Activated naive CD4-positive, alpha-beta T cell treated with anti-CD3 and anti-CD28 coated beads for 36 hours (primary cell): ENCODE measurements around the gene LBH. TPM values are rescaled to one million over a fixed set of nuclear protein-coding genes. Genes with fewer than 3 reads are reported as not detected.

Experiments used
- CTCF ChIA-PET: fragments of 350-600 bp; sonication (Branson Sonifier 250); formaldehyde crosslinking; loops from one replicate; lab custom pipeline; 2021; ENCODE audit warnings: antibody characterized with exemption; lab: Charles Lee
- DNase-seq: peaks from one replicate; pipeline ENCODE4 v3.0.0-alpha.2; 2020
- H3K27ac Mint-ChIP-seq: one replicate; pipeline ENCODE4 v1.8.0; 2021; ENCODE audit warnings: mild to moderate bottlenecking, mixed read lengths
- H3K27me3 Mint-ChIP-seq: one replicate; pipeline ENCODE4 v1.8.0; 2021; ENCODE audit warnings: low read depth, mixed read lengths
- H3K36me3 Mint-ChIP-seq: one replicate; pipeline ENCODE4 v1.8.0; 2021; ENCODE audit warnings: low read depth, mixed read lengths
- H3K4me1 Mint-ChIP-seq: one replicate; pipeline ENCODE4 v1.8.0; 2021; ENCODE audit warnings: low read depth, mixed read lengths
- H3K4me3 Mint-ChIP-seq: one replicate; pipeline ENCODE4 v1.8.0; 2021; ENCODE audit warnings: mild to moderate bottlenecking, moderate library complexity, mixed read lengths
- H3K9me3 Mint-ChIP-seq: one replicate; pipeline ENCODE4 v1.8.0; 2021; ENCODE audit warnings: mixed read lengths
- intact Hi-C: fragments of 100-400 bp; cut with micrococcal nuclease; formaldehyde crosslinking; loops from one replicate; pipeline ENCODE4 v1.15.1; 2023
- total RNA-seq, 2 experiments: library from RNA; stranded (reverse); gene quantifications; one replicate each; pipeline ENCODE4 v1.2.3, GENCODE V29; 2021

Gene LBH
- total RNA-seq, 2 experiments from 2014 or later: 71.4 to 75.3 TPM

DNA sequence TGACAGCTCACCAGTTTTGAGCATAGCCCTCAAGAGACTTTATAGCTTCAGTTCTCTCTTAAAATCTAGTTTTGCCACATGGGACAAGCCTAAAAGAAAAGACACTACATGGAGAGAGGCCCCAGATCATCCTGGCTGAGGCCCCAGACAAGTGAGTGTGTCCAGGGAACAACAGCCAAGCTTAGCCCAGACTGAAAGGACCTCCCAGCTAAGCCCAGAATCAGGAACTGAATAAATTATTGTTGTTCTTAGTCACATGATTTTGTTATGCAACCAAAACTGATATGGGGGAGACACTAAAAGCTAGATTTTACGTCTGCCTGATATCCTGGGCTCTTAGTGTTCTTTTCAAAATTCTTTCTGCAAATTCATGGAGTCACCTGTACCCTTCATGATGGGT lies 29.3 kb upstream of the LBH start:
- no peak for DNase-seq
- Mint-ChIP-seq H3K4me1 (no peaks in the 10 kb centered on the region), H3K9me3 (no peaks in the 10 kb centered on the region), H3K27me3 (no peaks in the 10 kb centered on the region), H3K36me3 (no peaks in the 10 kb centered on the region), H3K4me3 (no peak overlapping the region), H3K27ac (no peak overlapping the region)
- intact Hi-C loops: no loop called here
- CTCF ChIA-PET: interaction anchor here (0.7 to 1.5 kb wide), 3 partner anchors 12 to 509 kb away, joined by 3 to 7 read pairs (median 6); no protein-coding TSS in a partner anchor

GRCh38 chr2:30203156-30203555 lies 28.2 kb upstream of the LBH start:
- DNase-seq: no peak
- CTCF ChIA-PET: interaction anchor here (1.2 to 2.7 kb wide), 3 partner anchors 39 to 508 kb away, joined by 3 to 20 read pairs (median 14); no protein-coding TSS in a partner anchor
- no peaks in the 10 kb centered on the region for H3K36me3 Mint-ChIP-seq
- intact Hi-C loops: no loop called here
- H3K9me3 Mint-ChIP-seq: no peaks in the 10 kb centered on the region
- no peaks in the 10 kb centered on the region for H3K4me1 Mint-ChIP-seq
- no peaks in the 10 kb centered on the region for H3K27me3 Mint-ChIP-seq
- H3K4me3 Mint-ChIP-seq: no peak overlapping the region
- no peak overlapping the region for H3K27ac Mint-ChIP-seq

DNA sequence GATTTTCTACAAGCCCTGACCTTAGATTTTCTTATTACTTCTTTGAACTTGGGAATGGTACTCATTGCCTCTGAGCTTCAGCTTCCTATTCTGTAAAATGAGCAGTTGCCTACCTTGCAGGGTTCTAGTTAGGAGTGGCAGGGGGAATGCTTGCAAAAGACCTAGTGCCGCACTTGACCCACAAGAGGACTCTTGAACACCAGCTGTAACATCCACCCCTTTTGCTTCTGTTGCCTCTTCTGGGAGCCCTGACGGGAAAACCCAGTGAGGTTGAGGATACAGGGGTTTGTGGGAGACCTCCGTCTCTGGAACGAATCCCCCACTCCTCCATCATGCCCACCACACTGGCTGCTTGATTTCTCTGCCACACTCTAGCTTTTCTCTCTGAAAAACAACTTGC lies 27.1 kb upstream of the LBH start:
- CTCF ChIA-PET: interaction anchor here (0.7 to 2.7 kb wide), 6 partner anchors 25 to 507 kb away, joined by 3 to 20 read pairs (median 4); no protein-coding TSS in a partner anchor
- no peak overlapping the region for H3K27ac Mint-ChIP-seq
- intact Hi-C loops: no loop called here
- no peaks in the 10 kb centered on the region for H3K27me3 Mint-ChIP-seq
- peaks cover 10% of the 10 kb centered on the region for H3K4me1 Mint-ChIP-seq
- no peak for DNase-seq
- H3K4me3 Mint-ChIP-seq: no peak overlapping the region
- H3K36me3 Mint-ChIP-seq: no peaks in the 10 kb centered on the region
- H3K9me3 Mint-ChIP-seq: no peaks in the 10 kb centered on the region

GRCh38 chr2:30205456-30205855 lies 25.9 kb upstream of the LBH start:
- Mint-ChIP-seq H3K9me3 (no peaks in the 10 kb centered on the region), H3K27ac (no peak overlapping the region), H3K36me3 (no peaks in the 10 kb centered on the region), H3K4me3 (no peak overlapping the region), H3K27me3 (no peaks in the 10 kb centered on the region), H3K4me1 (peaks cover 15% of the 10 kb centered on the region)
- no peak for DNase-seq
- intact Hi-C loops: no loop called here
- CTCF ChIA-PET: interaction anchor here (1.6 to 2.7 kb wide), 3 partner anchors 38 to 506 kb away, joined by 5 to 20 read pairs (median 14); no protein-coding TSS in a partner anchor

DNA sequence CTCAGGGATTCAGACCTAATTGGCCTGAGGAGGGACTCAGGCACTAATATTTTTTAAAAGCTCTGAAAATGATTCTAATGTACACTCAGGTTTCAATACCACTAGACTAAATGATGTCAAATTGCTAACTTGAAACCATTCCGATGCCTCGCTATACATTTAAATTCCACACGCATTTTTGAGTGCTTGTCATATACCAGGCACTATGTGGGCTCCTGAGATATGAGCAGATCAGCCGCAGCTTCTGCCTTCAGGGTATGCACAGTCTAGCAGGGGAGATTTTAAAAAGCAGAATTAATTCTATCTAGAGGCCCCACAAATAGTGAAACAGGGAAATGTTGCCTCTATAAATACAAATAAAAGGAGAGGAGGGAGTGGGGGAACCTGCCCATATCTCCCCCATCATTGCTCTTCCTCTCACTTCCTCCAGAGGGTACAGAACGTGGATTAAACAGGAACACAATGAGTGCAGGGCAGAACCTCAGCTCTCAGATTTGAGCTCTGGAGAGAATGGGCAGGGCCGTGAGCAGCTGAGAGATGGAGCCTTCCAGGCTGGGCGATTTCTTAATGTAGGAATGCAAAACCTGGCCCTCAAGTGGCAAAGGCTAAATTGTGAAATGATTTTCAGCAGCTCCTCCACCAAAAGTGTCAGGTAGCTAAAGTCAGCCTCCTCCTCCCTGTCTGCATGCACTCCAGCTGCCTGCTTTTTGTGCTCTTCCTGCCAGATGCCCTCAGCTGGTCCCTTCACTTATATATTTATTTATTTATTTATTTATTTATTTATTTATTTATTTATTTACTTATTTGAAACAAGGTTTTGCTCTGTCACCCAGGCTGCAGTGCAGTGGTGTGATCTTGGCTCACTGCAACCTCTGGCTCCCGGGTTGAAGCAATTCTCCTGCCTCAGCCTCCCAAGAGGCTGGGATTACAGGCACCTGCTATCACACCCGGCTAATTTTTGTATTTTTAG lies 24.6 kb upstream of the LBH start:
- H3K27me3 Mint-ChIP-seq: no peaks in the 10 kb centered on the region
- intact Hi-C loops: no loop called here
- H3K4me1 Mint-ChIP-seq: peaks cover 15% of the 10 kb centered on the region
- DNase-seq: no peak
- CTCF ChIA-PET: interaction anchor here (0.6 to 9.8 kb wide), 10 partner anchors 12 to 503 kb away, joined by 3 to 228 read pairs (median 6); partner anchors contain the start of genes LBH and LCLAT1
- H3K36me3 Mint-ChIP-seq: no peaks in the 10 kb centered on the region
- H3K27ac Mint-ChIP-seq: no peak overlapping the region
- no peak overlapping the region for H3K4me3 Mint-ChIP-seq
- no peaks in the 10 kb centered on the region for H3K9me3 Mint-ChIP-seq

DNA sequence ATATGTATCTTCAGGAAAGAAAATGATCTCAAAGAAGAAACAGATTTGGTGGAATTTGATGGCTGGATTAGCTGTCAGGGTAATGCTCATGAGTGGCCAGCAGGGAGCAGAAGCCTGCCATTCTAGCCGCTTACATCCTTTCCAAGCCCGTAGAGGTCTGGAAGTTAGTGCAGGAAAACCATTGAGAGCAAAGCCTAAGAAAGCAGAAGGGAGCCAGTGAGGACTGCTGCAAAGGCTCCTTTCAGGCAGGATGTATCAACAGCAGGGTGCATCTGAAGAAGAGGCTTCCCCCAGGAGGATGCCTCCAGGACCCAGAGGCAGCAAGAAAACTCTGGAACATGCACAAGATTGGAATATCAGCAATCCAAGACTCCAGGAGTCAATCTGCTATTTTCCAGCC lies 22.9 kb upstream of the LBH start:
- intact Hi-C loops: loop anchor here (1.0 kb wide), 5 partner anchors 43 to 503 kb away; no protein-coding TSS in a partner anchor
- no peaks in the 10 kb centered on the region for H3K36me3 Mint-ChIP-seq
- CTCF ChIA-PET: interaction anchor here (0.6 to 9.8 kb wide), 44 partner anchors 8 to 1222 kb away, joined by 3 to 228 read pairs (median 5); partner anchors contain the start of genes LBH and LCLAT1
- H3K4me1 Mint-ChIP-seq: peaks cover 15% of the 10 kb centered on the region
- H3K27me3 Mint-ChIP-seq: no peaks in the 10 kb centered on the region
- H3K4me3 Mint-ChIP-seq: no peak overlapping the region
- H3K27ac Mint-ChIP-seq: no peak overlapping the region
- H3K9me3 Mint-ChIP-seq: no peaks in the 10 kb centered on the region
- DNase-seq: peak; percentile 51

GRCh38 chr2:30209227-30209626 lies 22.1 kb upstream of the LBH start:
- Mint-ChIP-seq H3K9me3 (no peaks in the 10 kb centered on the region), H3K27ac (no peak overlapping the region), H3K27me3 (no peaks in the 10 kb centered on the region), H3K36me3 (no peaks in the 10 kb centered on the region), H3K4me3 (no peak overlapping the region), H3K4me1 (peaks cover 15% of the 10 kb centered on the region)
- no peak for DNase-seq
- intact Hi-C loops: loop anchor here (1.0 kb wide), 1 partner anchor 16 kb away; no protein-coding TSS in a partner anchor
- CTCF ChIA-PET: interaction anchor here (0.6 to 9.8 kb wide), 48 partner anchors 8 to 507 kb away, joined by 3 to 228 read pairs (median 4); partner anchors contain the start of gene LBH

- Mint-ChIP-seq H3K36me3 (no peaks in the 10 kb centered on the region), H3K4me3 (no peak overlapping the region), H3K27me3 (no peaks in the 10 kb centered on the region), H3K9me3 (no peaks in the 10 kb centered on the region), H3K27ac (no peak overlapping the region), H3K4me1 (peaks cover 25% of the 10 kb centered on the region)
- intact Hi-C loops: no loop called here
- no peak for DNase-seq
- CTCF ChIA-PET: interaction anchor here (0.6 to 9.8 kb wide), 4 partner anchors 11 to 496 kb away, joined by 3 to 228 read pairs (median 4); no protein-coding TSS in a partner anchor
These were observed 18.0 kb upstream of the LBH start for GRCh38 chr2:30213326-30213725.

DNA sequence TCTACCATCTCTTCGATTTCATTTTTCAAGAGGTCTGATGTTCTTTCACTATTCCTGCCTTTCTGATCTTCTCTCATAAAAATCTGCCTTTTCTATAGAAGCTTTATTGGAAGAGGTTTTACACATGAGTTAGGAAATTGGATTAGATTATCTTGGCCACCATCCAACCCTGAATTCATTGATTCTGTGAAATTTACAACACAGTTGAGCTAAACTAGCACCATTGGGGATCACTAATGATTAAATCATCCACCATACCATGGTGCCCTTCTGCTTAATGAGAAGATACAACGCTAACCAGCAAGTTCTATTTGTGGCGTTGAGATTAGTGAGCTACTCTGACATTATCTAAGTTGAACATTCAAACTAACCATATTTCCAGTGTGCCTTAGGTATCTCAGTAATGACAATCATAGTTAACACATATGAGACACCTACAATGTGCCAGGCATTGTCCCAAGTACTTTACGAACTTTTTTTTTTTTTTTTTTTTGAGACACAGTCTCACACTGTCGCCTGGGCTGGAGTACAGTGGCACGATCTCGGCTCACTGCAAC lies 17.3 kb upstream of the LBH start:
- peaks cover 20% of the 10 kb centered on the region for H3K4me1 Mint-ChIP-seq

GRCh38 chr2:30216157-30216556 lies 15.2 kb upstream of the LBH start:
- CTCF ChIA-PET: interaction anchor here (1.1 to 1.9 kb wide), 5 partner anchors 8 to 495 kb away, joined by 3 to 9 read pairs (median 7); no protein-coding TSS in a partner anchor
- no peak overlapping the region for H3K27ac Mint-ChIP-seq
- H3K27me3 Mint-ChIP-seq: no peaks in the 10 kb centered on the region
- H3K36me3 Mint-ChIP-seq: no peaks in the 10 kb centered on the region
- intact Hi-C loops: loop anchor here (1.0 kb wide), 1 partner anchor 10 kb away; no protein-coding TSS in a partner anchor
- no peak for DNase-seq
- H3K4me3 Mint-ChIP-seq: no peak overlapping the region
- no peaks in the 10 kb centered on the region for H3K9me3 Mint-ChIP-seq
- H3K4me1 Mint-ChIP-seq: peaks cover 12% of the 10 kb centered on the region

More for the DNA sequence above, 17.3 kb upstream of the LBH start:
- DNase-seq: no peak
- Mint-ChIP-seq H3K27ac (no peak overlapping the region), H3K27me3 (no peaks in the 10 kb centered on the region), H3K4me3 (no peak overlapping the region), H3K9me3 (no peaks in the 10 kb centered on the region), H3K36me3 (no peaks in the 10 kb centered on the region)
- intact Hi-C loops: no loop called here
- CTCF ChIA-PET: interaction anchor here (0.6 to 9.8 kb wide), 10 partner anchors 10 to 495 kb away, joined by 3 to 228 read pairs (median 3); no protein-coding TSS in a partner anchor

DNA sequence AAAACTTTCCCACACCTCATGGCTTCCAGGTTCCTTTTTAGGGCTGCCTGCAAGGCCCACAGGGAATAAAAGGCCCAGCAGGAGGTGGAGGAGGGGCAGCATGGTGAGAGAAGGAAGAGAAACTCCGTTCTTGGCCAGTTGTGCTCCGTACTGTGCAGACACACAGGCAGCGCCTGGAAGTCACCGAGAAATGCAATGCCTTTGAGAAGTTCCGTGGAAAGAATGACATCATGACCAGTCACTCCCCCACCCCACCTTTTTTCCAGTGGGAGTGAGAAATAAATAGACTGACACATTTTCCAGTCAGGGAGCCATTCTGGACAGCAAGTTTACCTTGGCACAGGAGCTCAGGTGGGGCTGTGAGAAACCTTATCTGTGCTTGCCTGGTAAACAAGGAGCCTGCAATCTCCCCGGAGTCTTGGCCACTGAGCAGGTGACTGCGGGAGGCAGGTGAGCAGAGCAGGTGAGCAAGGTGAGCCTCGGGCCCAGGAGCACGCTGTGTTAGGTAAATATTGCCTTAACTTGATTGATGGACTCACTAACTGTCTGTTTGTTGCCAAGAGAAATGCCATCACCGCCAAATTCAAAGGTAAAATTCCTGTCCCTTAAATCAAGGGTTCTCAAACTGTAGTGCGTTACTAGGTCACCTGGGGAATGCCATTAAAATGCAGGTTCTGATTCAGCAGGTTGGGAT lies 13.5 kb upstream of the LBH start:
- CTCF ChIA-PET: interaction anchor here (0.7 to 1.9 kb wide), 7 partner anchors 9 to 494 kb away, joined by 3 to 9 read pairs (median 5); no protein-coding TSS in a partner anchor
- no peak overlapping the region for H3K27ac Mint-ChIP-seq
- H3K4me1 Mint-ChIP-seq: peaks cover 18% of the 10 kb centered on the region
- no peak for DNase-seq
- H3K4me3 Mint-ChIP-seq: no peak overlapping the region
- H3K27me3 Mint-ChIP-seq: no peaks in the 10 kb centered on the region
- no peaks in the 10 kb centered on the region for H3K9me3 Mint-ChIP-seq
- intact Hi-C loops: no loop called here
- no peaks in the 10 kb centered on the region for H3K36me3 Mint-ChIP-seq
